Panc1 (cell line): ENCODE data around the gene HSF5.

Experiments used
- TCF7L2 ChIP-seq: IDR thresholded peaks from 2 replicates; pipeline ENCODE4 v1.6.1; 2011; ENCODE audit warnings: mild to moderate bottlenecking, low read depth, low read length, inconsistent platforms
- TF ChIP-seq, protein P1 (sequence below): fragments of 450-650 bp; IDR thresholded peaks from 2 replicates; pipeline ENCODE4 v1.5.1; 2017; ENCODE audit warnings: mild to moderate bottlenecking

DNA sequence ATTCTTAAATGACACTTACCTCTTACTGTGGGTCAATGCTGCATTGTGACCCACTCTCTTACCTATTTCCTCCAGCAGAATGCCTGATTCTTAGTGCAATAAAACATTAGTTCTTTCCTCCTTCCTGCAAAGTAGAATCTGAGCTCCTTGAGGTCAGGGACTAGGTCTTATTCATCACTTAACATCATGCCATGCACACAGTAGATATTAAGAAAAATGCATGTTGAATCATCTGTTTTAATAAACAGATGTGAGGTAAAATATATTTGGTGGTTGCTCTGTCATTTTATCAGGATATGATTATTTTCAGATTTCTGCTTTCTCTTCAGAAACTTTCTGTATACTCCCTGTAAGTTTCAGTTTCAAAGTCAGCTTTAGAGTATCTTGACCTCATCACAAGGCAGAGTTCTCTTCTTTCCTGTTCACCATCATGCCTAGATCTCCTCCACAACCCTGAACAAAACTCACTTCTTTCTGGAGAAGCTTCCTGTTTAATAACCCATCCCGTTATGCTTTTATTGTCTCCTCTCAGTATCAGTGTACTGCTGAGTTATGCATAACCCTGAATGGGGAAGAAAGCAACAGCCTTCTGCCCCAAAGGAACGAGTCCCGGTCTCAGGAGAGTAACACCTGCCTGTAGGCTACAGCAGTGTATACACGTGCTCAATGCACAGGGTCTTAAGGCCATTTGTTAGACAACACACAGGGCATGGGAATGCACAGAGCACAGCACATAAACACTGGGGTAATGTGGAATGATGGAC is 105.9 kb downstream of the HSF5 start:
- TF ChIP-seq, protein P1, sequence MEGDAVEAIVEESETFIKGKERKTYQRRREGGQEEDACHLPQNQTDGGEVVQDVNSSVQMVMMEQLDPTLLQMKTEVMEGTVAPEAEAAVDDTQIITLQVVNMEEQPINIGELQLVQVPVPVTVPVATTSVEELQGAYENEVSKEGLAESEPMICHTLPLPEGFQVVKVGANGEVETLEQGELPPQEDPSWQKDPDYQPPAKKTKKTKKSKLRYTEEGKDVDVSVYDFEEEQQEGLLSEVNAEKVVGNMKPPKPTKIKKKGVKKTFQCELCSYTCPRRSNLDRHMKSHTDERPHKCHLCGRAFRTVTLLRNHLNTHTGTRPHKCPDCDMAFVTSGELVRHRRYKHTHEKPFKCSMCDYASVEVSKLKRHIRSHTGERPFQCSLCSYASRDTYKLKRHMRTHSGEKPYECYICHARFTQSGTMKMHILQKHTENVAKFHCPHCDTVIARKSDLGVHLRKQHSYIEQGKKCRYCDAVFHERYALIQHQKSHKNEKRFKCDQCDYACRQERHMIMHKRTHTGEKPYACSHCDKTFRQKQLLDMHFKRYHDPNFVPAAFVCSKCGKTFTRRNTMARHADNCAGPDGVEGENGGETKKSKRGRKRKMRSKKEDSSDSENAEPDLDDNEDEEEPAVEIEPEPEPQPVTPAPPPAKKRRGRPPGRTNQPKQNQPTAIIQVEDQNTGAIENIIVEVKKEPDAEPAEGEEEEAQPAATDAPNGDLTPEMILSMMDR = no peak
- no peak for TF ChIP-seq TCF7L2
